Keratinocyte (primary cell): Measurements from ENCODE around the gene BUD31. TPM values are rescaled to one million over a fixed set of nuclear protein-coding genes. Genes with fewer than 3 reads are reported as not detected.

Experiments
- DNase-seq: peaks from one replicate; pipeline ENCODE4 v3.0.0-alpha.2; 2011; ENCODE audit warnings: low read depth, missing footprints, low spot score
- FAIRE-seq: peaks from 2 replicates; lab custom pipeline; 2011; peaks lifted over from hg19 to GRCh38; lab: Jason Lieb, UNC
- H2AFZ ChIP-seq: 2 replicates; pipeline ENCODE4 v1.6.0; 2012; ENCODE audit warnings: low read length, control low read depth, inconsistent platforms; ENCODE audit not compliant: control insufficient read depth
- H3K27ac ChIP-seq: 2 replicates; pipeline ENCODE4 v1.5.1; 2011; ENCODE audit warnings: low read length; ENCODE audit not compliant: control insufficient read depth, insufficient read depth
- H3K27me3 ChIP-seq: 3 replicates; pipeline ENCODE4 v1.6.0; 2011; ENCODE audit warnings: low read length; ENCODE audit not compliant: control insufficient read depth, insufficient read depth; ENCODE audit errors: extremely low read depth
- H3K36me3 ChIP-seq, 2 experiments: 2 replicates in 1 of 2; 3 replicates in 1 of 2; pipeline ENCODE4 v1.5.1; 2011; ENCODE audit warnings: low read length in 2 of 2, mild to moderate bottlenecking in 1 of 2; ENCODE audit not compliant: control insufficient read depth in 2 of 2, insufficient read depth in 2 of 2; ENCODE audit errors: extremely low read depth in 1 of 2
- H3K4me1 ChIP-seq: 3 replicates; pipeline ENCODE4 v1.5.1; 2011; ENCODE audit warnings: low read length; ENCODE audit not compliant: control insufficient read depth, insufficient read depth; ENCODE audit errors: extremely low read depth
- H3K4me2 ChIP-seq: 3 replicates; pipeline ENCODE4 v1.6.0; 2011; ENCODE audit warnings: low read depth, low read length; ENCODE audit not compliant: control insufficient read depth, insufficient read depth; ENCODE audit errors: extremely low read depth
- H3K4me3 ChIP-seq, 3 experiments: fragments of 200-600 bp in 1 of 3; sonication (generic) in 1 of 3; 2 replicates in 2 of 3; 3 replicates in 1 of 3; pipeline ENCODE4 v1.5.1; 2011 to 2016; ENCODE audit warnings: low read length in 3 of 3, mild to moderate bottlenecking in 3 of 3, control low read depth in 2 of 3, inconsistent platforms in 1 of 3, low read depth in 1 of 3, mixed read lengths in 1 of 3, mixed run types in 1 of 3, moderate library complexity in 1 of 3; ENCODE audit not compliant: control insufficient read depth in 2 of 3, insufficient read depth in 2 of 3; ENCODE audit errors: extremely low read depth in 1 of 3
- H3K79me2 ChIP-seq: 2 replicates; pipeline ENCODE4 v1.6.0; 2012; ENCODE audit warnings: low read length; ENCODE audit not compliant: control insufficient read depth, insufficient read depth
- H3K9ac ChIP-seq: 3 replicates; pipeline ENCODE4 v1.6.0; 2011; ENCODE audit warnings: low read length; ENCODE audit not compliant: control insufficient read depth, insufficient read depth; ENCODE audit errors: extremely low read depth
- H3K9me1 ChIP-seq: 3 replicates; pipeline ENCODE4 v1.6.0; 2011; ENCODE audit warnings: low read length; ENCODE audit not compliant: control insufficient read depth, insufficient read depth; ENCODE audit errors: extremely low read depth
- H3K9me3 ChIP-seq: 2 replicates; pipeline ENCODE4 v1.5.1; 2012; ENCODE audit warnings: low read depth, low read length; ENCODE audit not compliant: control insufficient read depth
- H4K20me1 ChIP-seq: 3 replicates; pipeline ENCODE4 v1.6.0; 2011; ENCODE audit warnings: low read length; ENCODE audit not compliant: control insufficient read depth, insufficient read depth; ENCODE audit errors: extremely low read depth
- EZH2 ChIP-seq: IDR thresholded peaks from one replicate; pipeline ENCODE4 v1.6.1; 2012; ENCODE audit warnings: inconsistent platforms, mild to moderate bottlenecking, low read length, moderate library complexity
- dilution Hi-C: fragments of 300-500 bp; cut with MboI; formaldehyde crosslinking; loops from one replicate; pipeline ENCODE4 v1.7.0; 2020; ENCODE audit warnings: low sequenced_read_pairs; ENCODE audit not compliant: extremely low pct_ligation_motif_present
- polyA plus RNA-seq, 5 experiments: library from polyadenylated mRNA; depleted of rRNA in 3 of 5; stranded (reverse) in 3 of 5; stranded (forward) in 1 of 5; unstranded in 1 of 5; fragments of >200 nt; gene quantifications; 1 replicate in 1 of 5; 2 replicates in 3 of 5; 3 replicates in 1 of 5; pipeline versions ENCODE4 v1.2.1 to v1.2.3, GENCODE V29; 2011 to 2012; ENCODE audit warnings: missing spikeins in 2 of 5, low read depth in 1 of 5, low replicate concordance in 1 of 5
- TF ChIP-seq, protein P1 (sequence below), 3 experiments: IDR thresholded peaks in 1 of 3; conservative IDR thresholded peaks in 1 of 3; optimal IDR thresholded peaks in 1 of 3; 2 replicates in 2 of 3; 3 replicates in 1 of 3; pipeline versions ENCODE3 to v1.5.1; 2011; ENCODE audit warnings: low read length in 3 of 3, mild to moderate bottlenecking in 3 of 3, moderate library complexity in 2 of 3, control low read depth in 1 of 3, inconsistent platforms in 1 of 3; ENCODE audit not compliant: insufficient read depth in 2 of 3; ENCODE audit errors: extremely low read depth in 1 of 3

BUD31 gene
- polyA plus RNA-seq, 1 donor (not counting 4 experiments of a cell fraction or from before 2014, with no cell fraction given) = 73.3 TPM

GRCh38 chr7:99371376-99371920, 37.3 kb upstream of the BUD31 start:
- Histone ChIP-seq H3K4me3 (no peak overlapping the region), H3K9ac (no peak overlapping the region), H3K27ac (no peak overlapping the region), H3K27me3 (no peaks in the 10 kb centered on the region), H3K4me2 (no peak overlapping the region), H3K36me3 (peaks cover 14% of the 10 kb centered on the region in 2 experiments), H2AFZ (no peak overlapping the region), H3K9me3 (no peaks in the 10 kb centered on the region), H4K20me1 (peaks cover 4% of the 10 kb centered on the region), H3K9me1 (no peaks in the 10 kb centered on the region), H3K4me1 (peaks cover 19% of the 10 kb centered on the region), H3K79me2 (peaks cover 5% of the 10 kb centered on the region)
- TF ChIP-seq, protein P1, sequence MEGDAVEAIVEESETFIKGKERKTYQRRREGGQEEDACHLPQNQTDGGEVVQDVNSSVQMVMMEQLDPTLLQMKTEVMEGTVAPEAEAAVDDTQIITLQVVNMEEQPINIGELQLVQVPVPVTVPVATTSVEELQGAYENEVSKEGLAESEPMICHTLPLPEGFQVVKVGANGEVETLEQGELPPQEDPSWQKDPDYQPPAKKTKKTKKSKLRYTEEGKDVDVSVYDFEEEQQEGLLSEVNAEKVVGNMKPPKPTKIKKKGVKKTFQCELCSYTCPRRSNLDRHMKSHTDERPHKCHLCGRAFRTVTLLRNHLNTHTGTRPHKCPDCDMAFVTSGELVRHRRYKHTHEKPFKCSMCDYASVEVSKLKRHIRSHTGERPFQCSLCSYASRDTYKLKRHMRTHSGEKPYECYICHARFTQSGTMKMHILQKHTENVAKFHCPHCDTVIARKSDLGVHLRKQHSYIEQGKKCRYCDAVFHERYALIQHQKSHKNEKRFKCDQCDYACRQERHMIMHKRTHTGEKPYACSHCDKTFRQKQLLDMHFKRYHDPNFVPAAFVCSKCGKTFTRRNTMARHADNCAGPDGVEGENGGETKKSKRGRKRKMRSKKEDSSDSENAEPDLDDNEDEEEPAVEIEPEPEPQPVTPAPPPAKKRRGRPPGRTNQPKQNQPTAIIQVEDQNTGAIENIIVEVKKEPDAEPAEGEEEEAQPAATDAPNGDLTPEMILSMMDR (optimal IDR thresholded peaks at IDR 0.05 in 1 of 3, IDR thresholded peaks at IDR 0.05 in 1 of 3, conservative IDR thresholded peaks at IDR 0.05 in 1 of 3; ENCODE audit: extremely low read depth in 1 of 3, insufficient read depth in 2 of 3, low read length in 3 of 3) = no peak
- TF ChIP-seq EZH2 = no peak
- DNase-seq (no peak), FAIRE-seq (no peak)
- dilution Hi-C loops = no loop called here

- peak overlapping the region; percentile 40 for H3K27ac ChIP-seq
- no peak for FAIRE-seq
Observed at GRCh38 chr7:99372275-99373090, 36.3 kb upstream of the BUD31 start.

More at GRCh38 chr7:99372275-99373090, 36.3 kb upstream of the BUD31 start:
- peak overlapping the region in 1 of 3 experiments; percentile 36 for H3K4me3 ChIP-seq
- peak overlapping the region; percentile 58 for H3K9ac ChIP-seq
- peaks cover 8% of the 10 kb centered on the region for H4K20me1 ChIP-seq
- peak overlapping the region; percentile 90 for H3K4me2 ChIP-seq
- H3K4me1 ChIP-seq = peaks cover 27% of the 10 kb centered on the region
- TF ChIP-seq, protein P1 (optimal IDR thresholded peaks at IDR 0.05 in 1 of 3, IDR thresholded peaks at IDR 0.05 in 1 of 3, conservative IDR thresholded peaks at IDR 0.05 in 1 of 3; ENCODE audit: extremely low read depth in 1 of 3, insufficient read depth in 2 of 3, low read length in 3 of 3) = no peak
- no peak for TF ChIP-seq EZH2
- H3K36me3 ChIP-seq = peaks cover 6 to 9% of the 10 kb centered on the region in 2 experiments
- no peak for DNase-seq
- no peaks in the 10 kb centered on the region for H3K9me3 ChIP-seq
- dilution Hi-C loops = no loop called here
- no peaks in the 10 kb centered on the region for H3K9me1 ChIP-seq
- H2AFZ ChIP-seq = peak overlapping the region; percentile 73
- no peaks in the 10 kb centered on the region for H3K27me3 ChIP-seq
- peaks cover 6% of the 10 kb centered on the region for H3K79me2 ChIP-seq
